NOMO-1 treated with DMSO at 0.1 percent for 48 hours (cell line): Measurements from ENCODE around the gene MRPL58.
"Not testable (repeated sequence)": the region's sequence is repeated elsewhere in the genome, so short reads cannot be mapped to it uniquely, and the experiment has no call there.

Experiments
- DNase-seq: peaks from one replicate; lab custom pipeline; 2025; ENCODE audit not compliant: unreplicated experiment; lab: John Stamatoyannopoulos, UW

Gene MRPL58

DNA sequence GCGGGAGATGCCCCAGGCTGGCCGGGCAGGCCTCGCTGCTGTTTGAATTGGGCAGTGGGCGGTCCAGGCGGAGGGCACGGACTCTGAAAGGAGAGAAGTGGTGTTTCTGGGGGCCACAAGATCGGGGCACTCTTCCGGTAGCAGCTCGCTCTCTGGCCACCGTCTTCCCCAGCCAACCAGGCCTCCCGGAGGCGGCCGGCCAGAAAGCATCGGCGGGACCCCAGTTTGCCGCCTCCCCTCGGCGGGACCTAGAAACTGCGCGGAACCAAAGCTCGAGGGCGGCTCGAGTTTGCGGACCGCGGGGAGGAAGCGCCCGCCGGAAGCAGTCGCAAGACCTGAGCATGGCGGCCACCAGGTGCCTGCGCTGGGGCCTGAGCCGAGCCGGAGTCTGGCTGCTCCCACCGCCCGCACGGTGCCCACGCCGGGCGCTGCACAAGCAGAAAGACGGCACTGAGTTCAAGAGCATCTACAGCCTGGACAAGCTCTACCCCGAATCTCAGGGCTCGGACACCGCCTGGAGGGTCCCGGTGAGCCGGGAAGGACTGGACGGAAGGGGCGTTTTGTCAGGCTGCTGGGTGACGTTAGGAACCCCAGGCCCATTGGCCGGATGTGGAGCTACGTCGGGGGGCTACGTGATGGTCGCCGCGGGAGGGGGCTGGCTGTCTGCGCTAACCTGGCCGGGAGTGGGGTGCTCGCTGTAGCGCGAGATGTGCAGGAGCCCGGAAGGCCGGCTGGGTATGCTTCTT is at the start of gene MRPL58:
TSS of gene MRPL58 (plus strand) at position 325 of the 746 bp plus-strand sequence. CDS start at position 342, 17 bp downstream.
- DNase-seq = peak; percentile 79

DNA sequence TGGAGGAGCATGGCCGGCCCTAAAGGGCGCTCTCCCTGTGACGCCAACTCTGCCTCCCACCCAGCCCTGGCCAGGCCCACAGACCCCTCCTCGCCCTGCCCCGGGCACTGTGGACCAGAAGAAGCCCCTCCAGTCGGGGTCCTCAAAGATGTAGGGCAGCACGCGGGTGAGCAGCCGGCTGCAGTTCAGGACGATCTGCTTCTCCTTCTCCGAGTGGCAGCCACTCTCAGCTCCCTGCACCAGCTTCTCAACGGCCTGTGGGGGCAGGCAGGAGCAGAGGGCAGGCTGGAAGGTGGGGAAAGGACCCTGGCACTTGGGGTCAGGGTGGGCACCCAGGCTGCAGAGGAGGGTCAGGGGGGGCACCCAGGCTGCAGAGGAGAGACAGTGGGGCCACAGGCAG is 48.8 kb upstream of the MRPL58 start:
- DNase-seq = no peak

DNA sequence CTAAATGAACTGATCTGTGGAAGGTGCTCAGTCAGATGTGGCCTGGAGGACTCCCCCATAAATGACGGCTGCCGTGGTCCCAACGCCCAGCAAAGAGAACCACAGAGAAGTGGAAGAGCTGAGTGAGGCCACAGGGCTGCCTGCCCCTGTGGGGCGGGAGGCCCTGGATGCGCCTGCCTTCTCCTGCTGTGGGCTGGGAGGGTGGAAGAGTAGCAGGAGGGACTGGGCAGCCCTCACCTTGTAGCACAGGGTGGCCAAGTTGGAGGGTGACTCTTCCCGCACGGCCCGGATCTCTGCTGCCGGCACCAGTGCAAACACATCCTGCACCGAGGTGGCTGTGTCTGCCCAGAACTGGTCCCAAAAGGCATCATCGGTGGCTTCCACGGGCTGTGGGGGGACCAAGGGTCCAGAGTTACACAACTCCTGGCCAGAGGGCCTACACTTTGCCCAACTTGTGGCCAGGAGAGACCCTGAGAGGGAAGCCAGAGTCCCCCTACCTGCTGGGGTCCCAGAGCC is 48.2 kb upstream of the MRPL58 start:
- DNase-seq = no peak

DNA sequence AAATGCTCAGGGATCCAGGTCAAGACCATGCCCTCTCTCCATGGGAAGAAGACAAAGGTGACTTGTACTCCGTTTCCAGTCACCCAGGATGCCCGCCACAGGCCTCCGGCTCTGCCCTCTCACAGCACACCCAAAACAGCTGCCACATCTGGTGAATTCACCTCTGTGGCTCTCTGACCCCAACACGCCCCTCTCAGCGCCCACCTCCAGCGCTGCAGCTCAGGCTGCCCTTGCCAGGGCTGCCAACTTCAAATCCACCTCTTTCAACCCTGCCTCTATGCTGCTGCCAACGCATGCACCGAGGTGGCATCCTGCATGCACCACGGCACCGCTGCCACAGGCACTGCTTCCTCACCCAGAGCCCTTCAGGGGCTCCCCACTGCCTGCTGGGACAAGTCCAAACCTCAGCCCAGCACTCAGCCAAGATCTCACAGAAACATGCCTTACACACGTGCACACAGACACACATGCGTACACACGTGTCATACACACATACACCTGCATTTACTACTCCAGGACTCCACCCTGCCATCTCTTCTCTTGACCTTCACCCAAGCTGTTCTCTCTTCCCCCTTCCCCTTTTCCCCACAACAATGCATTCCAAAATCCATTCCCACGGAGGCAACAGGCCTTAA is 47.4 kb upstream of the MRPL58 start:
- no peak for DNase-seq

DNA sequence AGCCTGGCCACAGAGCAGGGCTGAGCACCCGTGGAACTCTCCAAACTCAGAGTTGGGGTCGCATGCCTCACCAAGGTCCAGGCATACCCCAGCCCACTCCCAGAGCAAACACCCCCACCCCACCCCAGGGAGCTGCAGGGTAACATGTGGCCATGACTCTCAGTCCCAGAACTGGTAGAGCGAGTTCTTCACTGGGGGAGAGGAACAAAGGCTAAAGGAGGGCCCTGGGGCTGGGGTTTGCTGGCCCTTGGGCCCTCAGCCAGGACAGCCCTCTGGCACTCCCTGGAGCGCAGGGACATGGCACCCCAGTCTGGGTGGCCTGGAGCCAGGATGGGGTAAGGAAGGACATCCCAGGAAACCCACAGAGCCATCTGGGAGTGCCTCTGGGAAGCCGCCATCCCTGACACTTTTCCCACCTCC is 44.1 kb upstream of the MRPL58 start:
- no peak for DNase-seq

DNA sequence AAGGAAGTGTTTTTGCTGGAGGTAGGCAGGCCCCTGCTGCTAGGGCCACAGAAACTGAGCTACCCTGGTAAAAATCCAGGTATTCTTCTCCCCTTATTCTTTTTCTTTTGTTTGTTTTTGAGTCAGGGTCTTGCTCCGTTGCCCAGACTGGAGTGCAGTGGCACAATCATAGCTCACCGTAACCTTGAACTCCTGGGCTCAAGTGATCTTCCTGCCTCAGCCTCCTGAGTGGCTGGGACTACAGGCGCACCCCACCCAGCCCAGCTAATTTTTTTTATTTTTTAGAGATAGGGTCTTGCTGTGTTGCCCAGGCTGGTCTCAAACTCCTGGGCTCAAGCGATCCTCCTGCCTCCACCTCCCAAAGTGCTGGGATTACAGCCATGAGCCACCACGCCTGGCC is 43.0 kb upstream of the MRPL58 start:
- DNase-seq = not testable (repeated sequence)

DNA sequence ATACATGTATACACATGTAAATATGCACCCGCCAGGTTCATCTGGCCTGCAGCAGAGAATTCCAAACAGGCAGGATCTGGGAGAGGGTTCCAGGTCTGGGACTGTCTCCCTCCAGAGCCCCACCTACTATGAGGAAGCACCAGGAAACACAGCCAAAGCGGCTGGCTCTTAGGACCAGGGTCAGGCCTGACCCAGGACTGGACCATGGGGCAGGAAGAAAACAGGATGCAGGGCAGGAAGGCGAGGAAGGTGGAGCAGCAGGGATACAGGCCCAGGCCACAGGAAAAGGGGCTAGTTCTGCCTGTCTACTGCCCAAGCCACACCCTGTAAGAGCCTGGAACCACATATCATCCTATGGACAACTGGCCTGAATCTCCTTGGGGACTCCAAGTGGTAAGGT is 42.1 kb upstream of the MRPL58 start:
- no peak for DNase-seq

DNA sequence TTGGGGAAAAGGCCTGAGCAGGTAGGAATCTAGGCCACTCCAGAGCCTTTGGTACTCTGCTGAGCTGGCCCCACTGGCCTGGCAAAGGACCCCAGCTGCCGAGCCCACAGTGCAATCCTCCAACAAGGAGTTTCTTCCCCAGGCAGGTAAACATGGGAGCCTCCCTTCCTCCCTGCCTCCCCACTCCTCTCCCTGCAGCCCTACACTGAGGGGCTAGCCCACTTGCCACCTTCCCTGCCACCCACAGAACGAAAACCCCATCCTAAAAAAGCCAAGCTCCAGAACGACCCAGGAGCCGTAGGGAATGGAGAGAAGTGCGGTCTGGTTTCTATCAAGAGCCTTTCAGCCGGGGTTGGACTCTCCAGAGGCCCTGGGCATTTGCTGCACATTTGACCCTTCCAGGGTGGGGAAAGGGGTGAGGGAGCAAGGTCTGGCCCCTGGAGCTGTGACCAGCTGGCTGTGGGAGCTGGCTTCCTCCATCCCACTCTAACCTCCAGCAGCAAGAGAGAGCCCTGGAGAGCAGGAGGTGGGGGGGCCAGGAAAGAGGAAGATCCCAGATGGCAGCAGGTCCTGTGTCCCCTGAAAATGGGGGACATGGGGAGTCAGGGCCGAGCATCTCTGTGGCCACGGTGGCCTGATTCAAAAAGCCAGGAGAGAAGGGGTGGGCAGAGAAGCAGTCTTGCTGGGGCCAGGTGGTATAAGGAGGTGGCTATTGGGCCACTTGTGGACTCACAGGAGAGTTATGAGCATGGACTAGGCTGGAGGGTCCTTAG is 41.2 kb upstream of the MRPL58 start:
- DNase-seq = no peak

DNA sequence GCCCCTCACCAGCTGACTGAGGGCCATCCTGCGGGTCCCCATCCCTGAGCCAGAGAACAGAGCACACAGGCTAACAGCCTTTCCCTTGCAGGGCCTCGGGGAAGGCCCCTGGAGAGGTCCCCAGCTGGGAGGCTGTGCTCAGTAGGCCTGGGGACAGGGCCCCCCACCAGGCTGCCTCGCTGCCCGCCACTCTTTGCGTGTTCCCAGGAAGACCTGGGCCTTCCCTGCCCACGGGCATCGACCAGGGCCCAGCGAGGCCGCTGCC is 40.7 kb upstream of the MRPL58 start:
- DNase-seq = no peak

DNA sequence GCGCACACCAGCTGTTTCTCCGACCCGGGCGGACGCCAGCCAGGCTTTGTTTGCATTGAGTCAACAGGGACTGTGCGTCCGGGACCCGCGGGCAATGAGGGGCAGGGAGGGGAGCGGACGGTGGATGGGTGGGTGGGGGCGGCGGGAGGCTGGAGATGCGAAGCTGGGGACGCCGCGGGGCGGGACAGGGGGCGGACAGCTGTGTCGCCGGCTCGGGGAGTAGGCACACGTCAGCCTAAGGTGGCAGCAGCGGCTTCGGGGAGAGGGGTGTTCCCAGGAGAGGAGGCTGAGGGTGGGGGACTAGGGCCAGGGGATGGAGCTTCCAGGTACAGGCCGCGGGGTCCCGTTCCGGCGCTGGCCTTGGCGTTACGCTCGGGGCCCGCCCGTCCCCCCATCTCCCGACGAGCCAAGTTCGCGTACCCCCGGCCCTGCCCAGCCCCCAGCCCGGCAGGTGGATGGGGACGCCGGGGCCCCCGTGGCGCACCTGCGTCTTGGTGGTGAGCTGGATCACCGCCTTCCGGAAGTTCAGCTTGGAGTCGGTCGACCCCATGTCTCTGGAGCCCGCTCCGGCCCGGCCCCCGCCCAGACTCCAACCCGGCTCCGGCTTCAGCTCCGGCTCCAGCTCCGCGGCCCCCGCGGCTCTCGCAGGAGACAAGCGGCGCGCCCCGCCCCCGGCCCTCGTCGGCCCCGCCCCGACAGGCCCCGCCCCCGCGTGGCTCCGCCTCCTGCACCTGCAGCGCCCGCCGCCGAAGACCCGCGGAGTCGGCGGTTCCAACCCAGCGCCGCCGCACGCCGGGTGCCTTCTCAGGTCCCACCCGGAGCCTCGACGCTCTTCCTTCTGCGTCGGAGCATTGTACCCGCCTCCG is 40.1 kb upstream of the MRPL58 start, which contains the start of gene HID1:
TSS of gene HID1 (minus strand) at position 653 of the 866 bp plus-strand sequence. CDS start at position 550, 103 bp downstream.
- DNase-seq = no peak

DNA sequence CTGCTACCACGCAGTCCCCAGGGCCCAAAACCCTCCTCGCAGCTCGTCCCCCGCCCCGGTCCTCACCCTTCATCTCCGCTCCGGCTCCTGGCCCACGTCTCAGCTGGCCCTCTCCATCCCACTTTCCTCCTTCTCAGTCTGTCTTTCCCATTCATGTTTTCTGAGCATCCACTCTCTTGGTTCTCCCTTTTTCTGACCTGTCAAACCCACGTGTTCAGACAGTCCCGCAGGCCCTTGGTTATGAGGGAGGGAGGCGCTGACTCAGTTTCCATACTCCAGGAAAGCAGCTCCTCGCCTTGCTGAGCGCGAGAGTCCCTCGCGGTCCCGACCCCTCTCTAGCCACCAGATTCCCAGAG is 39.5 kb upstream of the MRPL58 start:
- DNase-seq = no peak

DNA sequence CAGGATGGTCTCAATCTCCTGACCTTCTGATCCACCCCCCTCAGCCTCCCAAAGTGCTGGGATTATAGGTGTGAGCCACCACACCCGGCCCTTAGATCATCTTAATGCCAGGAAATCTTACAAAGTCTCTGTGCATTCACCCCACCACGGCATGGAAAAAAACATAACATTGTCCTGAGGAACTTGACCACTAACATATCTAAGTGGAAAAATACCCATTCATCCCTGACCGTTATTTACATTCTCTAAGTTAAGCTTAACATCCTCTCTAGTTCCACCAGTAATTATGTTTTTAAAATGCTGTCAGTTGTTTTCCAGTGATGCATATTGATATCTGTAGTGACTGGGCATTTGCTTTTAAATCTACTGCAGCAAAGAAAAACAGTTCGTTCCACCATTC is 36.5 kb upstream of the MRPL58 start:
- DNase-seq = no peak

DNA sequence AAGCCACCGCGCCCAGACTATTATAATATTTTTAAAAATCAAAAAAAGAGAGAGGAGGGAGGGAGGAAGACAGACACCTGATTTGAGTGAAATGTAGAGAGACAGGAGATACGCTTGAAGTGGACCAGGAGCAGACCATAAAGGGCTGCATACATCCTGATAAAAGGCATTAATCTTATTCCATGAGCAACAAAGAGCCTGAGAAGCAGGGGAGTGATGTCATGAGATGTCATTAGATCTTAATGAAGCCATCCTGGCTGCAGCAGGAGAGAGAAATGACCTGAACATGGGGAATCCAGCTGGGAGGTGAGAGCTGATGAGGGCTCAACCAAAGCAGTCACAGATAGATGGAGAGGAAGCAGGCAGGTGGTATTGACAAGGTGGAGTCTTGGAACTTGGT is 34.7 kb upstream of the MRPL58 start:
- no peak for DNase-seq

DNA sequence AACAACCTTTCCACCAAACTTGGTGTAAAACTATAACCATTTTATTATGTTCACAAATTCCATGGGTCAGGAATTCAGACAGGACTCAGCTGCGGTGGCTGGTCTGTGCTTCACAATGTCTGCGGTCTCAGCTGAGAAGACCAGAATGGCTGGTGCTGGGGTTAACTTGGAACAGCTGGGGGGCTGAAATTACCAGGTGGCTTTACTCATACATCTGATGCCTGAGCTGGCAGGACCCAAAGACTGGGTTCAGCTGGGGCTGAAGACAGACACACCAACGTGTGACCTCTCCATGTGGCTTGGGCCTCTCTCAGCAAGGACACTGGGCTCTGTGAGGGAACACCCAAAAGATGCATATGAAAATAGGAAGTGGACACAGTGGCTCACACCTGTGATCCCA is 34.2 kb upstream of the MRPL58 start:
- DNase-seq = no peak

DNA sequence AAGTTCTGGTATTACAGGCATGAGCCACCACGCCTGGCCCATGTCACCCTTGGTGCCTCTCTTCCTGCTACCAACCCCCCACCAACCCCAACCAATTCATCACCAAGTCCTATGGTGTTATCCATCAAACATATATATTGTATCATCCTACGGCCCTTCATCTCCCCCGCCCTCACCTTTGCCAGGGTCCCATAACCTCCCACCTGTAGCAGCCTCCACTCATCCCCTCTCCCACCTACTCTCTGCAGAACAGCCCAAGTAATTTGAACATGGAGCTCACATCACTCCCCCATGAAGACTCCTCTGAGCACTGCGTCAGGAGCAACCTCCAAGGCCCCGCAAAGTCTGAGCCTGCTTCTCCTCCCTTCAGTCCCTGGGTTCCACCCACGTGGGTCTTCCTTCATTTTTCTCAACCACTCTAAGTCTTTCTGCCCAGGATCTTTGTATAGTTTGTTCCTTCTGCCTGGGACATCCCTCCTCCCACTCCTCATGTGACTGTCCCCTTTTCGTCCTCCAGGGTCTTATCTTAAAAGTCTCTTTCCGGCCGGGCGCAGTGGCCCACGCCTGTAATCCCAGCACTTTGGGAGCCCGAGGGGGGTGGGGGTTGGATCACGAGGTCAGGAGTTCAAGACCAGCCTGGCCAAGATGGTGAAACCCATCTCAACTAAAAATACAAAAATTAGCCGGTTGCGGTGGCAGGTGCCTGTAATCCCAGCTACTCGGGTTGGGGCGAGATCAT is 32.9 kb upstream of the MRPL58 start:
- no peak for DNase-seq

DNA sequence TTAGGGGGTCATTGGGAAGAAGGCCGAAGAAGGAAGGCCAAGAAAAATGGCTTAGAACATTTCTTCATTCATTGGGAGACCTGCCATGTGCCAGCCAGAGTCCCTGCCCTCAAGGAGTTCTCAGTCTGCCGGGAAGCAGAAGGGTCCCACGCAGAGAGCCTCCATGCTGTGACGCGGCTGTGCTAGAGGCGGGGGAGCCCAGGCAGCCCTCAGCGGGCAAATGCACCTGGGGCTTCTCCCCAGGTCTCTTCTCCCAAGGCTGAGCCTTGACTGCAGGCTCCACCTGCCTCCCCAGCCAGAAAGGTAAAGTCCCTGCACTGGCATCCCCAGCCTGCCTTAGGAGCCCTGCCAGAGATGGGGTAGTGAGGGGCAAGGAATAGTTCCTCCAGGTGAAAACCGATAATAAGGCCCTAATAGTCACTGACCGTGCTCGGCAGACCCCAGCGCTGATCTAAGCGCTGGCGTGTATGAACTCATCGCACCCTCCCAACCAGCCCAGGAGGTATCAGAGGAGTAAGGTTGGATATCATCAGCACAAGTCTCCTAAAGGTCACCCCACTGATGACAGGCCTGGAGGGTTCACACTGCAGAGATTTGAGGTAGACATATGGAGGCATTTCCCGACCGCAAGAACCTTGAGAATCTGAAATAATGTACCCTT is 31.0 kb upstream of the MRPL58 start:
- DNase-seq = no peak

DNA sequence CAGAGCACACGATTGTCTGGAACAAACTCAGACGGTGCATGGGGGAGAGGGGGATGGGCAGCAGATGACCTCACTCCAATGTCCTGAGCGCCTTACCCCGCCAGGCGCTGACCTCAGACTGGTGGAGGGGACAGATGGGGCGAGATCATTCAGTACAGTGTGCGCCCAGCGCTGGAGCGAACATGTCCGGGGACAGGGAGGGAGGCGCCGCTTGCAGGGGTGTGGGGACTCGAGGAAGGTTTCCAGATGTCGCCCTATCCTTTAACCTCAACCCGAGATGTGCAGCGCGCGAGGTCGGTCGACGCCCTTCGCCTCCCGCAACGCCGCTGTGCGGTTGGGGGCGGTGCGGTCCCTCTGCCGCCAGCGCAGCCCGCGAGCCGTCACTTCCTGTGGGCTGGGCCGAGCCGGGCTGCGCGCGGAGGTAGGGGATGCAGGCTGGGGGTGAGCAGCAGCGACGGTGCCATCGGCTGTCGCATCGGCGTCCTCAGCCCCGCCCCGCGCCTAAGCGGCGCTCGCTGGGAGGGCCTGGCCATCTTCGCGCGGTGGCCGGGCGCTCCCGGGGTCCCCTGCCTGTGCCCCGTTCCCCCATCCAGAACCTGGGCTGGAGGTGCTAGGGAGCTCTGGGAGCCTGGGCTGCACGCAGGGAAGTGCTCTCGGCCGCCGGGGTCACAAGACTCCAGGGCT is 30.3 kb upstream of the MRPL58 start:
- peak; percentile 63 for DNase-seq

DNA sequence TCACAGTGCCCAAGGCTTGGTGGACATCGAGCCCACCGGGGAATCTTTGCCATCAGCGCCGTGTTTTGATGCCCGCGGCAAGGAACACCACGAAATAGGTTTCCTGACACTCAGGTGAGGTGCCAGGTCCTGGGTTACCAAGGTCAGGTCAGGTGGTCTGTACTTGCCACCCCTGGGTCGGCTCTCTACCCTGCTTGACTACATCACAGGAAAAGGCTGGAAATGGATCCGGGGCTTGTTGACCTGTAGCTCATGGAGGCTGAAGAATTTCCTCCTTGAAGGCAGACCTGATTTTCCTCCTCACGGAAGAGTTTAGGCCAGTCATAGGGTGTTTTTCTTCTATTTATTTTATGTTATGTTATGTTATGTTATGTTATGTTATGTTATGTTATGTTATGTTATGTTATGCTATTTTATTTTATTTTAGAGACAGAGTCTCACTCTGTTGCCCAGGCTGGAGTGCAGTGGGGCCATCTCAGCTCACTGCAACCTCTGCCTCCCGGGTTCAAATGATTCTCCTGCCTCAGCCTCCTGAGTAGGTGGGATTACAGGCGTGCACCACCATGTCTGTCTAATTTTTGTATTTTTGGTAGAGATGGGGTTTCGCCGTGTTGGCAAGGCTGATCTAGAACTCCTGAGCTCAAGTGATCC is 29.7 kb upstream of the MRPL58 start:
- not testable (repeated sequence) for DNase-seq

DNA sequence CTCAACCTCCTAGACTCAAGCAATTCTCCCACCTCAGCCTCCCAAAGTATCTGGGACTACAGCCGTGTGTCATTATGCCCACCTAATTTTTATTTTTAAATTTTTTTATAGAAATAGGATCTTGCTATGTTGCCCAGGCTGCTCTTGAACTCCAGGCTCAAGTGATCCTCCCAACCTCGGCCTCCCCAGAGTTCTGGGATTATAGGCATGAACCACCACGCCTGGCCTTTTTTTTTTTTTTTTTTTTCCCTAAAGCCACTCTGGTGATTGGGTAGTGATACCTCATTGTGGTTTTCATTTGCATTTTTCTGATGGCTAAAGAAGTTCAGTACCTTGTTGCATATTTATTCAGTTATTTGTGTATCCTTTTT is 26.3 kb upstream of the MRPL58 start:
- DNase-seq = no peak
